Measurements from ENCODE around the gene BBIP1. TPM values are rescaled to one million over a fixed set of nuclear protein-coding genes. Genes with fewer than 3 reads are reported as not detected.

BBIP1 gene
- total and polyA plus RNA-seq, 9 of the 15 experiments (the other 6 are each of a cell fraction or from before 2014, with no cell fraction given), result 5.2 to 31.0 (median 19.4) TPM

GRCh38 chr10:110871298-110872084, 47.5 kb downstream of the BBIP1 start, which contains the start of gene PDCD4 (continued):
- TF ChIP-seq, protein P1, sequence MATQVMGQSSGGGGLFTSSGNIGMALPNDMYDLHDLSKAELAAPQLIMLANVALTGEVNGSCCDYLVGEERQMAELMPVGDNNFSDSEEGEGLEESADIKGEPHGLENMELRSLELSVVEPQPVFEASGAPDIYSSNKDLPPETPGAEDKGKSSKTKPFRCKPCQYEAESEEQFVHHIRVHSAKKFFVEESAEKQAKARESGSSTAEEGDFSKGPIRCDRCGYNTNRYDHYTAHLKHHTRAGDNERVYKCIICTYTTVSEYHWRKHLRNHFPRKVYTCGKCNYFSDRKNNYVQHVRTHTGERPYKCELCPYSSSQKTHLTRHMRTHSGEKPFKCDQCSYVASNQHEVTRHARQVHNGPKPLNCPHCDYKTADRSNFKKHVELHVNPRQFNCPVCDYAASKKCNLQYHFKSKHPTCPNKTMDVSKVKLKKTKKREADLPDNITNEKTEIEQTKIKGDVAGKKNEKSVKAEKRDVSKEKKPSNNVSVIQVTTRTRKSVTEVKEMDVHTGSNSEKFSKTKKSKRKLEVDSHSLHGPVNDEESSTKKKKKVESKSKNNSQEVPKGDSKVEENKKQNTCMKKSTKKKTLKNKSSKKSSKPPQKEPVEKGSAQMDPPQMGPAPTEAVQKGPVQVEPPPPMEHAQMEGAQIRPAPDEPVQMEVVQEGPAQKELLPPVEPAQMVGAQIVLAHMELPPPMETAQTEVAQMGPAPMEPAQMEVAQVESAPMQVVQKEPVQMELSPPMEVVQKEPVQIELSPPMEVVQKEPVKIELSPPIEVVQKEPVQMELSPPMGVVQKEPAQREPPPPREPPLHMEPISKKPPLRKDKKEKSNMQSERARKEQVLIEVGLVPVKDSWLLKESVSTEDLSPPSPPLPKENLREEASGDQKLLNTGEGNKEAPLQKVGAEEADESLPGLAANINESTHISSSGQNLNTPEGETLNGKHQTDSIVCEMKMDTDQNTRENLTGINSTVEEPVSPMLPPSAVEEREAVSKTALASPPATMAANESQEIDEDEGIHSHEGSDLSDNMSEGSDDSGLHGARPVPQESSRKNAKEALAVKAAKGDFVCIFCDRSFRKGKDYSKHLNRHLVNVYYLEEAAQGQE (IDR thresholded peaks at IDR 0.05; ENCODE audit: borderline replicate concordance), result 0 out of 2 replicates have a peak, but pooled peaks have one; percentile 16
- TF ChIP-seq, protein P1 (CRISPR knock-in tag; IDR thresholded peaks at IDR 0.05; ENCODE audit: low read depth), result no peak
- peak; percentile 53 for TF ChIP-seq ASH1L (IDR thresholded peaks at IDR 0.05; ENCODE audit: borderline replicate concordance, low read depth, partially characterized antibody)
- 0 out of 4 replicates have a peak, but pooled peaks of 1 of the 2 experiments have one; percentile 41 for TF ChIP-seq SIN3A (IDR thresholded peaks at IDR 0.05; ENCODE audit: borderline replicate concordance in 2 of 2, control insufficient read depth in 1 of 2, low read depth in 2 of 2, low read length in 2 of 2)
- TF ChIP-seq NRF1 (conservative IDR thresholded peaks at IDR 0.05 in 1 of 2, IDR thresholded peaks at IDR 0.05 in 1 of 2), result peak; percentile 93 to 94
- no peak for TF ChIP-seq ZZZ3 (IDR thresholded peaks at IDR 0.05)
- 0 out of 2 replicates have a peak, but pooled peaks have one; percentile 16 for TF ChIP-seq RAD51 (IDR thresholded peaks at IDR 0.05; ENCODE audit: borderline replicate concordance, low read depth)
- TF ChIP-seq E2F8 (IDR thresholded peaks at IDR 0.05; ENCODE audit: low read depth, partially characterized antibody), result no peak
- no peak for TF ChIP-seq ZNF133 (CRISPR knock-in tag; IDR thresholded peaks at IDR 0.05)
- peak; percentile 75 for TF ChIP-seq SUPT5H (IDR thresholded peaks at IDR 0.05)
- TF ChIP-seq ZNF766 (CRISPR knock-in tag; conservative IDR thresholded peaks at IDR 0.05), result peak; percentile 55; the same call in 1 of the 2 replicates
- TF ChIP-seq NR2F6 (CRISPR knock-in tag; IDR thresholded peaks at IDR 0.05), result no peak
- TF ChIP-seq RFX5 (IDR thresholded peaks at IDR 0.05; ENCODE audit: low read depth, low read length), result peak; percentile 94
- peak in 2 of 3 experiments; percentile 3 to 8 for TF ChIP-seq YY1 (IDR thresholded peaks at IDR 0.05; ENCODE audit: borderline replicate concordance in 1 of 3, control insufficient read depth in 1 of 3, extremely low read depth in 1 of 3, insufficient read depth in 3 of 3, insufficient read length in 1 of 3, insufficient replicate concordance in 2 of 3, low read depth in 1 of 3, low read length in 2 of 3)

Measured in K562 (cell line).